ENCODE measurements around the gene ARPC2. TPM values are rescaled to one million over a fixed set of nuclear protein-coding genes. Genes with fewer than 3 reads are reported as not detected.
A peak's percentile ranks its signal among the peaks of the same experiment; 100 is the strongest.

ARPC2 gene
- total RNA-seq, 2 donors from 2014 or later: 567 to 656 TPM

- no peak for DNase-seq (ENCODE audit: low spot score in 2 of 2)
- Mint-ChIP-seq H3K9me3 (no peaks in the 10 kb centered on the region), H3K27ac (peak overlapping the region; percentile 58 to 86)
These were observed 16.6 kb downstream of the ARPC2 start for GRCh38 chr2:218233543-218233942.

GRCh38 chr2:218234521-218234920, 17.5 kb downstream of the ARPC2 start:
- Mint-ChIP-seq H3K9me3 (no peaks in the 10 kb centered on the region), H3K36me3 (peaks cover 34 to 68% of the 10 kb centered on the region in 2 donors), H3K27ac (peak overlapping the region; percentile 44 to 54)
- DNase-seq (ENCODE audit: low spot score in 2 of 2) (no peak), ATAC-seq (no peak)

More at GRCh38 chr2:218233543-218233942, 16.6 kb downstream of the ARPC2 start:
- no peak for ATAC-seq
- peaks cover 30 to 65% of the 10 kb centered on the region in 2 donors for H3K36me3 Mint-ChIP-seq

- no peak for DNase-seq (ENCODE audit: low spot score in 2 of 2)
- ATAC-seq: no peak
- Mint-ChIP-seq H3K36me3 (peaks cover 34 to 67% of the 10 kb centered on the region in 2 donors), H3K9me3 (no peaks in the 10 kb centered on the region), H3K27ac (peak overlapping the region; percentile 54 to 92)
These were observed 18.0 kb downstream of the ARPC2 start for GRCh38 chr2:218235017-218235416.

- ATAC-seq: no peak
- Mint-ChIP-seq H3K27ac (no peak overlapping the region), H3K9me3 (no peaks in the 10 kb centered on the region), H3K36me3 (peaks cover 20 to 61% of the 10 kb centered on the region in 2 donors)
- no peak for DNase-seq (ENCODE audit: low spot score in 2 of 2)
These were observed 19.8 kb downstream of the ARPC2 start for GRCh38 chr2:218236829-218237228.

- DNase-seq (ENCODE audit: low spot score in 2 of 2): no peak
- Mint-ChIP-seq H3K27ac (no peak overlapping the region), H3K36me3 (peaks cover 9 to 56% of the 10 kb centered on the region in 2 donors), H3K9me3 (no peaks in the 10 kb centered on the region)
- ATAC-seq: no peak
These were observed 21.9 kb downstream of the ARPC2 start for GRCh38 chr2:218238887-218239286.

GRCh38 chr2:218244204-218244603, 27.2 kb downstream of the ARPC2 start:
- H3K36me3 Mint-ChIP-seq: peaks cover 24 to 63% of the 10 kb centered on the region in 2 donors
- no peak for ATAC-seq
- no peak for DNase-seq (ENCODE audit: low spot score in 2 of 2)
- peak overlapping the region; percentile 36 to 79 for H3K27ac Mint-ChIP-seq
- no peaks in the 10 kb centered on the region for H3K9me3 Mint-ChIP-seq

- Mint-ChIP-seq H3K27ac (peak overlapping the region; percentile 36 to 79), H3K9me3 (no peaks in the 10 kb centered on the region), H3K36me3 (peaks cover 26 to 64% of the 10 kb centered on the region in 2 donors)
- DNase-seq (ENCODE audit: low spot score in 2 of 2) (no peak), ATAC-seq (no peak)
These were observed 27.7 kb downstream of the ARPC2 start for GRCh38 chr2:218244665-218245064.

GRCh38 chr2:218245214-218245613, 28.2 kb downstream of the ARPC2 start:
- no peak for DNase-seq (ENCODE audit: low spot score in 2 of 2)
- H3K27ac Mint-ChIP-seq: peak overlapping the region; percentile 36 to 47
- ATAC-seq: peak in 1 of 2 donors; percentile 36

GRCh38 chr2:218249691-218250090, 32.7 kb downstream of the ARPC2 start:
- H3K9me3 Mint-ChIP-seq: no peaks in the 10 kb centered on the region
- ATAC-seq: no peak
- no peak for DNase-seq (ENCODE audit: low spot score in 2 of 2)
- peaks cover 39 to 45% of the 10 kb centered on the region in 2 donors for H3K36me3 Mint-ChIP-seq
- peak overlapping the region; percentile 19 to 54 for H3K27ac Mint-ChIP-seq

More at GRCh38 chr2:218245214-218245613, 28.2 kb downstream of the ARPC2 start:
- H3K9me3 Mint-ChIP-seq: no peaks in the 10 kb centered on the region
- peaks cover 31 to 67% of the 10 kb centered on the region in 2 donors for H3K36me3 Mint-ChIP-seq

GRCh38 chr2:218252509-218253231, 35.7 kb downstream of the ARPC2 start:
- H3K36me3 Mint-ChIP-seq: peaks cover 31 to 37% of the 10 kb centered on the region in 2 donors
- peak overlapping the region; percentile 68 to 88 for H3K27ac Mint-ChIP-seq
- H3K9me3 Mint-ChIP-seq: no peaks in the 10 kb centered on the region
- ATAC-seq (no peak), DNase-seq (ENCODE audit: low spot score in 2 of 2) (peak in 1 of 2 donors; percentile 25)

GRCh38 chr2:218253232-218253625, 36.2 kb downstream of the ARPC2 start:
- no peaks in the 10 kb centered on the region for H3K9me3 Mint-ChIP-seq
- no peak for ATAC-seq
- no peak for DNase-seq (ENCODE audit: low spot score in 2 of 2)
- peak overlapping the region; percentile 68 to 88 for H3K27ac Mint-ChIP-seq
- H3K36me3 Mint-ChIP-seq: peaks cover 31 to 34% of the 10 kb centered on the region in 2 donors

GRCh38 chr2:218255446-218255845, 38.5 kb downstream of the ARPC2 start:
- H3K27ac Mint-ChIP-seq: peak overlapping the region in 1 of 2 donors; percentile 68
- DNase-seq (ENCODE audit: low spot score in 2 of 2) (no peak), ATAC-seq (peak; percentile 18 to 48)
- H3K9me3 Mint-ChIP-seq: no peaks in the 10 kb centered on the region
- H3K36me3 Mint-ChIP-seq: peaks cover 15 to 16% of the 10 kb centered on the region in 2 donors

- peaks cover 7 to 9% of the 10 kb centered on the region in 2 donors for H3K36me3 Mint-ChIP-seq
These were observed 39.8 kb downstream of the ARPC2 start for GRCh38 chr2:218256612-218257350.

GRCh38 chr2:218257390-218257981, 40.5 kb downstream of the ARPC2 start:
- peak; percentile 67 to 81 for DNase-seq (ENCODE audit: low spot score in 2 of 2)
- Mint-ChIP-seq H3K27ac (peak overlapping the region; percentile 68 to 74), H3K9me3 (no peaks in the 10 kb centered on the region), H3K36me3 (peaks cover 7 to 9% of the 10 kb centered on the region in 2 donors)
- ATAC-seq: peak; percentile 63 to 74

More at GRCh38 chr2:218256612-218257350, 39.8 kb downstream of the ARPC2 start:
- Mint-ChIP-seq H3K9me3 (no peaks in the 10 kb centered on the region), H3K27ac (peak overlapping the region; percentile 36 to 68)
- DNase-seq (ENCODE audit: low spot score in 2 of 2): peak in 1 of 2 donors; percentile 37
- ATAC-seq: peak in 1 of 2 donors; percentile 2

GRCh38 chr2:218259099-218259961, 42.3 kb downstream of the ARPC2 start:
- no peak for ATAC-seq
- H3K27ac Mint-ChIP-seq: peak overlapping the region; percentile 68 to 94

GRCh38 chr2:218260166-218260565, 43.2 kb downstream of the ARPC2 start:
- Mint-ChIP-seq H3K27ac (peak overlapping the region; percentile 60 to 68), H3K9me3 (no peaks in the 10 kb centered on the region), H3K36me3 (peaks cover 0 to 4% of the 10 kb centered on the region in 2 donors)
- DNase-seq (ENCODE audit: low spot score in 2 of 2): no peak
- no peak for ATAC-seq

More at GRCh38 chr2:218259099-218259961, 42.3 kb downstream of the ARPC2 start:
- Mint-ChIP-seq H3K36me3 (peaks cover 0 to 9% of the 10 kb centered on the region in 2 donors), H3K9me3 (no peaks in the 10 kb centered on the region)
- DNase-seq (ENCODE audit: low spot score in 2 of 2): peak in 1 of 2 donors; percentile 52

Measured in activated naive CD4-positive, alpha-beta T cell treated with anti-CD3 and anti-CD28 coated beads, Interleukin-2, amount 50 U/mL, for 72 hours (primary cell).